Amygdala (tissue), 56 donors: ENCODE measurements around the gene NDUFA3.

ENCODE experiments used
- DNase-seq, 56 donors: peaks; one replicate each; lab custom pipeline; 2025; lab: John Stamatoyannopoulos, UW

NDUFA3 gene

GRCh38 chr19:54136864-54137698 lies 34.4 kb downstream of the NDUFA3 start:
- peak; percentile 85 to 100 (median 100) for DNase-seq

GRCh38 chr19:54137699-54138488 lies 35.2 kb downstream of the NDUFA3 start, which contains the start of gene CNOT3:
Gene CNOT3 (plus strand): TSS chr19:54137762. CDS start chr19:54142979, 5,217 bp downstream.
- DNase-seq, result peak in 2 of 56 donors; percentile 54 to 57

DNA sequence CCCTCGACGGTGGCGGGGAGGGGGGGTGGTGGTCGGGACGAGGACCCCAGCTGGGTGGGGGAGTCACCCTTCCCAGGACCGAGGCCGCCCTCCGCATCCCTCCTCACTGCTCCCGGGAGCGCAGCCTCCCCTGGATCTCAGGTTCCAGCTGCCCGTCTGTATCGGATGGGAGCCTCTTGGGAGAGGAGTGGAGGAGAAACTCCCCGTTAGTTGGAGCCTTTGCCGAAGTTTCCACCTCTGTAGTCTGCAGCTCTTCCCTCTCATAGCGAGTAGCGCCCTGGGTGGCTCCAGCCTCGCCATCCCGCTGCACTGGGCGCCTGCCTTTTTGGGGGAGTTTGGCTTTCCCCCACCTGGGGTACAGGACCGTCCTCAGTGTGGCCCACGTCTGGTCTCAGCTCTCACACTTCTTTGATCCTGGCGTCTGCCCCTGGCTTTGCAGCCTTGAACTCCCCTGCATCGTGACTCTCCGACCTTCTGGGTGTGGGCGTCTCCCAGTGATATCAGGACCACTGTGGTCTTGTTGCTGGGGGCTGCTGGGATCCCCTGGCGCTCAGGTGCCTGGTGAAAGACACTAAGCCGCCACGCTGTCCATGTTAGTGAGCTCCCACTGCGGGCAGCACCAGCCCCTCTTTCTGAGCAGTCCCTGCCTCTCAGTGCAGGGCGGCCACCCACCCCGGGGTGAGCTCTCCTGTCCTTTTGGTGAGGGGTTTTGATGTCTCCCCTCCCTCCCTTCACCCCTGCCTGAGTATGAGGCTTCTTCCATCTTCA lies 36.0 kb downstream of the NDUFA3 start:
- no peak for DNase-seq

DNA sequence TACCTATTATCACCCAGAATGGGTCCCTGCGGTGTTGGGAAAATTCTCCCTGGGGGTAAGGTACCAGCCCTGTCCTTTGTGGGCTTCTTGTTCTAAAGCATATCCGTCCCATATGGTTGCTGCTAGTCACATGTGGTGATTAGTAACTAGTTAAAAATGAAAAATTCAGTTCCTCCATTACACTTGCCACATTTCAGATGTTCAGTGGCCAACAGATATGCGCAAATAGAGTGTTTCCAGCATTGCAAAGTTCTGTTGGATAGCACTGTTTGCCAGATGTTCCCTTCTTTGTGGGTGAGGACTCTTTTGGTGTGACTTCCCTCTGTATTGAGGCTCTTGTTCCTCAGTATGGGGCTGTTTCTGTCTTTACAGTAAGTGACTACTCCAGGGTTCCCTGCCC lies 38.7 kb downstream of the NDUFA3 start:
- DNase-seq, result no peak

- DNase-seq, result no peak
These were observed 39.6 kb downstream of the NDUFA3 start for GRCh38 chr19:54142166-54142780.

GRCh38 chr19:54145541-54146158 lies 43.0 kb downstream of the NDUFA3 start:
- DNase-seq, result no peak

DNA sequence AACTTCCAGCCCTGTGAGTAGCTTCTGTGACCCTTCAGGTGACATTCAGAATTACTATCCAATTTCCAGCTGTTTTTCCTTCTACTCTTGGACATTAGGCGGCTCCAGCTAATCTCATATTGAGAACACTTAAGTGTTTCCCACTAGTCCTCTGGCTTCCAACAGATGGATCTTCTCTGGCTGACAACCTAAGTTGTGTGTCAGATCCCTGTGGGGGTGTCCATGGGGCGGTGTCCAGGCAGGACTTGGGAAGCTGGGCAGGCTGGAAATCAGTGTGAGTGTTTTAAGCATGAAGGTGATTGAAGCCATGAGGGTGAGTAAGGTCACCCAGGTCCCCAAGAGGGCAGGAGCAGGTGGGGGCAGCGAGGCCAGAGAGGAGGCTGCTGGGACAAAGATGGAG lies 45.0 kb downstream of the NDUFA3 start:
- peak in 1 of 56 donors; percentile 57 for DNase-seq

DNA sequence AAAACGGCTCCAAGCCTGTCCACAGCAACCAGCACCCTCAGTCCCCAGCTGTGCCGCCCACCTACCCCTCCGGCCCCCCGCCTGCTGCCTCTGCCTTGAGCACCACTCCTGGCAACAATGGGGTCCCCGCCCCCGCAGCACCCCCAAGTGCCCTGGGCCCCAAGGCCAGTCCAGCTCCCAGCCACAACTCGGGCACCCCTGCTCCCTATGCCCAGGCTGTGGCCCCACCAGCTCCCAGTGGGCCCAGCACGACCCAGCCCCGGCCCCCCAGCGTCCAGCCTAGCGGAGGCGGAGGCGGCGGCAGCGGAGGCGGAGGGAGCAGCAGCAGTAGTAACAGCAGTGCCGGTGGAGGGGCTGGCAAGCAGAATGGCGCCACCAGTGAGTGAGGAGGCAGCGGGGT lies 45.5 kb downstream of the NDUFA3 start:
- DNase-seq, result peak in 1 of 56 donors; percentile 57

DNA sequence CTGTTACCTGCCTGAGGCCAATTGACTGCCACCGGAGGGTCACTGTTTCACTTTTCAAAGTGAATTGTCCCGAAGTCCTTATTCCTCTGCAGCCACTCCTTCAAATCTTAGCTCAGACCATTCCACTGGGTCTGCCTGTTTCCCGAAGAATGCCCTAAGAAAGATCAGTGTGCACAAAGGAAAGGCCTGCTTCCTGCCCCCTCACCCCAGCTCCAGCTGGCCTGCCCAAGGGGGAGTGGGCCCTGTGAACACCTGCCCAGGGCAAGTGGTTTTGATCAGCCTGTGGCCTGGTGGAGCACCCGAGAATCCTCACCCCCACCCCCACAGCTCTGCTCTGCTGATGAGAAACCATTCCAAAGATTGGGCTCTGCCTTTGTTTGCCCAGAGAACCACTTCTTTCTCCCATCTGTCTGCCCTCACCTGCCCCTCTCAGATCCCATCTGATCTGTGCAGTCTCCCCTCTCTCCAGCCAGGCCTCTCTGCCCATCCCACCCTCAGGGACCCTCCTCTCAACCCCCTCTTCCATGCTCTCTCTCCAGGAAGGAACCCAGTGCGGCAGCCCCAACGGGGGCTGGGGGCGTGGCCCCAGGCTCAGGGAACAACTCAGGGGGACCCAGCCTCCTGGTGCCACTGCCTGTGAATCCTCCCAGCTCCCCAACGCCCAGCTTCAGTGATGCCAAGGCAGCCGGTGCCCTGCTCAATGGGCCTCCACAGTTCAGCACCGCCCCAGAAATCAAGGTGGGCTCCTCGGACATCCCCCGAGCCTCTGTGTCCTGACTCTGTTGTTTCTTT lies 46.6 kb downstream of the NDUFA3 start:
- no peak for DNase-seq

DNA sequence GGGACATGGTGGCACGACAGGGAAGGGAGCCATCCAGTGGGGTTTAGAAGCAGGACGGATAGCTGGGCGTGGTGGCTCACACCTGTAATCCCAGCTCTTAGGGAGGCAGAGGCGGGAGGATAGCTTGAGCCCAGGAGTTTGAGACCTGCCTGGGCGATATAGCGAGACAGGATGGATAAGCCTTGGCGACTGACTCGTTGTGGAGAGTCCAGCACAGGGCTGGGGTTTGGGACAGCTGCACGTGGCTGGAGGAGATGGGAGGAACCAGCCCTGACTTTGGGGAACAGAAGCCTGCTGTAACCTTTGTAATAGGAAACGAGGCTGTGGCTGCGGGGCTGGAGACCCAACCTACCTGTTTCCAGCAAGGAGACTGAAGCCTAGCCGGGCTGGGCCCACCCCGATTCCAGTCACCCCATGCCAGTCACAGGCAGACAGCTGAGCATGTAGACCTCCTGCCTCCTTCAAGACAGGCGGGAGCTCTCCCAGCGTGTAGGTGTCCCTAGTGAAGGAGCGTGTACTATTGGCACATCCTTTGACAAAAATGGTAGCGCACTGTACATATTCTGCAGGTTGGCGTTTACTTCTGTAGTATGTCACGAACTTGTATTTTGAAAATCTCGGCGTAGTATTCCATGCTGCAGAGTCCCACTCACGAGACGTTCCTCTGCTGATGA lies 48.8 kb downstream of the NDUFA3 start:
- no peak for DNase-seq

GRCh38 chr19:54152267-54152666 lies 49.6 kb downstream of the NDUFA3 start:
- no peak for DNase-seq

DNA sequence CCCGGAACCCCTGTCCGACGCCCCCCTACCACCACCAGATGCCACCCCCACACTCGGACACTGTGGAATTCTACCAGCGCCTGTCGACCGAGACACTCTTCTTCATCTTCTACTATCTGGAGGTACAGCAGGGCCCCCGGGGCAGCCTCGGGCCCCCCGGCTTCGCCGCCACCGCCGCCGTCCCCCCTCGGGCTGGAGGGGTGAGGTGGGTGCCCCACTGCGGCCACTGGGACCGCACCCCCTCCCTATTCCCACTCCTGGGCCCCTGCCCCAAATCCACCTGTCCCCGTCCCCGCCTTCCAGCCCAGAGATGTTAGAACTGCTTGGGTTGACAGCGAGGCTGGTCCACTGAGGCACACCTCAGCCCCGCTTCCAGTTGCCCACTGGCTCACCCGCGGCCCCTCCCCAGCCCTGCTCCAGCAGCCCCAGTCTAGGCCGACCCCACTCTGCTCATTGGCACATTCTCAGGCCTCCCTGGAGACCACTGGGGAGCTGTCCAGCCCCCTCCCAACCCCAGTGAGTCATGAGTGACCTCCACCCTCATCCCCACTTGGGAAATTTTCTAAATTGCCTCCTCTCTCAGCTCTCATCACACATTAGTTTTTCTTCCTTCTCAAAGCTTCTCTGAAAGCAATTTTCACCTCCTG lies 50.3 kb downstream of the NDUFA3 start:
- no peak for DNase-seq

DNA sequence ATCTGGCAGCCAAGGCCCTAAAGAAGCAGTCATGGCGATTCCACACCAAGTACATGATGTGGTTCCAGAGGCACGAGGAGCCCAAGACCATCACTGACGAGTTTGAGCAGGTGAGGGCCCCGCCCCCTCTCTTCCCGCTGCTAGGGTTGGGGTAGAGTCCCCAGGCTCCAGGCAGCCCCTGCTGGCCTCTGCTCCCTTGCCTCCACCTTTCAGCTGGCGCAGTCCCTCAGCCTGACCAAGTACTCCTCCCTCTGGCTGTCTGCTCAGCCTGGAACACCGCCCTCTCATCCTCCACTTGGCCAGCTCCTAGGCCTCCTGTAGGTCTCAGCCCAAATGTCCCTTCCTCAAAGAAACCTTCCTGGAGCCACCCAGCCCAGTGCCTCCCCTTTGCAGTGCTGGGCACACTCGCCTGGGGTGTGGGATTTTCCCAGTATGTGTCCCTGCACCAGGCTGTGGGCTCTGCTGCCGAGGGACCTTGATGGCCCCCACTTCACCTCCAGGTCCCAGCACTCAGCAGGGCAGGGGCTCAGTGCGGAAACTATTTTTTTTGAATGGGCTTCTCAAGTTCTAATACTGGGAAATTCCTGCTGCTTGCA lies 51.2 kb downstream of the NDUFA3 start:
- DNase-seq, result no peak

GRCh38 chr19:54154603-54155345 lies 52.1 kb downstream of the NDUFA3 start:
- DNase-seq, result no peak

DNA sequence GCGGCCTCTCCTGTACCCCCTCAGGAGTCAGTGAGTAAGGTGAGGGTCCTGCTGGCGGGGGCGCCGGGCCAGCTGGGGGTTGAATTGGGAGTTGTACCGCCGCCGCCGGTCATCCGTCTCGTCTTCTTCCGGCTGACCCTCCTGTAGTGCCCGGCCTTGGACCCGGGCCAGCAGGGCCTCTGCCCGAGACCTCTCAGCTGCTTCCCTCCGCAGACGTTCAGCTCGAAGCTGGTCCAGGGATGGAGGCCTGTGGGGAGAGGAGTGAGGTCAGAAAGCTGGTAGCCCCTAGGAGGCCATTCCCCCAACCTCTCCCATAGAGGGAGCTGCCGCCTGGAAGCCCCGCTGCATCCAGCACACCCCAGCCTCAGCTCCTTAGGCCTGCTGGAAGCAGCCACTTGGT lies 53.0 kb downstream of the NDUFA3 start:
- DNase-seq, result peak in 1 of 56 donors; percentile 18

DNA sequence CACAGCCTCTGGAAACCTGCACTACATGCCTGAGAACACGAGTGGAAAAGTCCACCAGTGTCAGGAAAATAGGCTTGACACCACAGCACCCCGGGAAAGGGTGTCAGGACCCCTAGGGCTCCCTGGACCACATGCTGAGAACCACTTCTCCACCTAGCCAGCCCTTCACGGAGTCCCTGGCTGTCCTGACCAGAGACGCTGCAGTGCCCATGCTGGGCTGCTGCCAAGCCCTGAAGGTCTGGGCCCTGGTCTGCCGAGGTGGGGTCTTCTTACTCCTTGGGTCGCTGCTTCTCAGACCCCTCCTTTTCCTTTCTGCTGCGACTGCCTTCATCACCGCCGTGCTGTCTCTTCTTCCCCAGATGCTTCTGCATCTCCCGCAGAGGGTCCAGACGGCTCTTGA lies 53.8 kb downstream of the NDUFA3 start:
- no peak for DNase-seq

DNA sequence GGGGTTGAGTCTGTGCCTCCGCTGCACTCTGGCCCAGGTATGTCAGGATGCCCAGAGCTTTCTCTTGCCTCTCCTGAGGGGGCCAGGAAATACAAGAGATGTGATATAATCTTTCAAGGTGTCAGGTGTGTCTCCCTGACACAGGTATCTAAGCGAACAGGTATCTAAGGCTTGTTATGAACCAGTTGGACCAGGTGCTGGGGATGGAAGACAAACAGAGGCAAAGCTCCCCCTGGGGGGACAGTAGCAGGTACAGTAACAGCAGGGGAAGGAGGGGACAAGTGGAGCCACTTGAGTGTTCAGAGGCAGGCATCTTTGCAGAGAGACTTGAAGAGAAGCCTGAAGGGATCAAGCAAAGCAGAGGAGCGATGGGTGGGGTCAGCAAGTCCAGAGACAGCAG lies 54.3 kb downstream of the NDUFA3 start:
- DNase-seq, result no peak
